Measurements from ENCODE around the gene EPAS1. TPM values are rescaled to one million over a fixed set of nuclear protein-coding genes. Genes with fewer than 3 reads are reported as not detected.

EPAS1 gene
- total and polyA plus RNA-seq, 11 donors, result 93.6 to 790 (median 210) TPM

DNA sequence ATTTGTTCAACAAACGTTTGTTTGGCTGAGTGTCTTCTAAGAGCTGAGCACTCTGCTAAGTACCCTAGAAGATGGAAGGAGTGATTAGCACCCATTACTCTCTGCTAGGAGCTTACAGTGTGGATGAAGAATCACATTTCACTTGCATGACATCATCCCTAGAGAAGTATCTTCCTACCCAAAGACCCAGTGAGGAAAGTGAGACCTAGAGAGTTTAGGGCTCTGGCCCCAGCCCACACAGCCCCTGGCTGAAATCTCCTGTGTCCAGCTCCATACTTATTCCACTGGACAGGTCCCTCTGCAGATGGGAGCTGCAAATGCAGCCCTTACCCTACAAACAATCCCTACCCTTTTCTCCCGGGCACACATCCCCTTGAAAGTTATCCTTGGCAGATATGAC, 26.8 kb upstream of the EPAS1 start:
- ATAC-seq (no peak), DNase-seq (no peak)
- Histone ChIP-seq H3K9me3 (no peaks in the 10 kb centered on the region), H3K4me1 (peaks cover 3 to 85% (median 60%) of the 10 kb centered on the region in 12 donors), H3K4me3 (no peak overlapping the region), H3K27me3 (no peaks in the 10 kb centered on the region), H3K27ac (peak overlapping the region in 11 of 12 donors; percentile 3 to 74 (median 54)), H3K36me3 (no peaks in the 10 kb centered on the region)
- 43 to 62% (median 57%) methylated on average over 2 of the region's 2 CpGs for WGBS, 4 donors
- intact Hi-C loops (cut with DNase I), result loop anchor here in 2 of 10 donors (5.0 to 10.0 kb wide), 3 partner anchors 88 to 186 kb away; no protein-coding TSS in a partner anchor
- TF ChIP-seq POLR2A (IDR thresholded peaks at IDR 0.05), result no peak
- TF ChIP-seq, protein P1, sequence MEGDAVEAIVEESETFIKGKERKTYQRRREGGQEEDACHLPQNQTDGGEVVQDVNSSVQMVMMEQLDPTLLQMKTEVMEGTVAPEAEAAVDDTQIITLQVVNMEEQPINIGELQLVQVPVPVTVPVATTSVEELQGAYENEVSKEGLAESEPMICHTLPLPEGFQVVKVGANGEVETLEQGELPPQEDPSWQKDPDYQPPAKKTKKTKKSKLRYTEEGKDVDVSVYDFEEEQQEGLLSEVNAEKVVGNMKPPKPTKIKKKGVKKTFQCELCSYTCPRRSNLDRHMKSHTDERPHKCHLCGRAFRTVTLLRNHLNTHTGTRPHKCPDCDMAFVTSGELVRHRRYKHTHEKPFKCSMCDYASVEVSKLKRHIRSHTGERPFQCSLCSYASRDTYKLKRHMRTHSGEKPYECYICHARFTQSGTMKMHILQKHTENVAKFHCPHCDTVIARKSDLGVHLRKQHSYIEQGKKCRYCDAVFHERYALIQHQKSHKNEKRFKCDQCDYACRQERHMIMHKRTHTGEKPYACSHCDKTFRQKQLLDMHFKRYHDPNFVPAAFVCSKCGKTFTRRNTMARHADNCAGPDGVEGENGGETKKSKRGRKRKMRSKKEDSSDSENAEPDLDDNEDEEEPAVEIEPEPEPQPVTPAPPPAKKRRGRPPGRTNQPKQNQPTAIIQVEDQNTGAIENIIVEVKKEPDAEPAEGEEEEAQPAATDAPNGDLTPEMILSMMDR (IDR thresholded peaks at IDR 0.05), result no peak

DNA sequence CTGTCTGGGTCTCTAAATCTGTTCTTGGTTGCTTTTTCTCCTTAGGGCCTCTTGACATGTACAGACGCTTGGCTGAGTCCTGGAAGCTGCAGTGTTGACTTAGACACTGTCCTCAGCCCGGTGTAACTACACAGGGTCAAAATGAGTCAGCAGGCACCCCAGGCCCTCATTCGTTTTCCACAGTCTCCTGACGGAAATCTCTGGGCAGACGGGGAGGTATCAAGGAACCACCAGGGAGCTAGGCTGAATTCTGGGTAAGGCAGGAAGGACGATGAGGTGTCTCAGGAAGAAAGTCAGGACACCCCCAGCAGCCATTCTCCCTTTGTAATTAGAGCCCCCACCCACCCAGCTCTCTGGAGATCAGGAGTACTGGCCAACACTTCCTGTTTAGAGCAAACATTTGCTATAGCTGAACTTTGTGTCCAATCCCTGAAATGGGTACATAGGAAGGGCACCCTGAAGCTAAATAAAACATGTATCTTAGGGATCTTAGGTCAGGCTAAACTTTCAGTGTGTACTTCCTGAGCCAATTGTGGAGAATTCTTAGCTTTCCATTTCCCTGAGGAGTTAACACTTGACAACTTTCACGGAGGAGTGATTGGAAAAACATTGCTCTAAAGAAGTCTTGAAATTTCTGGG, 23.9 kb upstream of the EPAS1 start:
- intact Hi-C loops (cut with DNase I), result loop anchor here in 2 of 10 donors (5.0 to 10.0 kb wide), 3 partner anchors 91 to 189 kb away; no protein-coding TSS in a partner anchor
- Histone ChIP-seq H3K4me1 (peaks cover 11 to 91% (median 69%) of the 10 kb centered on the region in 12 donors), H3K36me3 (no peaks in the 10 kb centered on the region), H3K9me3 (no peaks in the 10 kb centered on the region), H3K27me3 (no peaks in the 10 kb centered on the region), H3K4me3 (no peak overlapping the region), H3K27ac (peak overlapping the region; percentile 8 to 82 (median 61))
- DNase-seq (peak in 3 of 5 donors; percentile 32 to 64 (median 45)), ATAC-seq (peak; percentile 13 to 63 (median 42))
- TF ChIP-seq, protein P1 (IDR thresholded peaks at IDR 0.05), result no peak
- no peak for TF ChIP-seq POLR2A (IDR thresholded peaks at IDR 0.05)
- 49 to 68% (median 66%) methylated on average over 7 of the region's 7 CpGs for WGBS, 4 donors

DNA sequence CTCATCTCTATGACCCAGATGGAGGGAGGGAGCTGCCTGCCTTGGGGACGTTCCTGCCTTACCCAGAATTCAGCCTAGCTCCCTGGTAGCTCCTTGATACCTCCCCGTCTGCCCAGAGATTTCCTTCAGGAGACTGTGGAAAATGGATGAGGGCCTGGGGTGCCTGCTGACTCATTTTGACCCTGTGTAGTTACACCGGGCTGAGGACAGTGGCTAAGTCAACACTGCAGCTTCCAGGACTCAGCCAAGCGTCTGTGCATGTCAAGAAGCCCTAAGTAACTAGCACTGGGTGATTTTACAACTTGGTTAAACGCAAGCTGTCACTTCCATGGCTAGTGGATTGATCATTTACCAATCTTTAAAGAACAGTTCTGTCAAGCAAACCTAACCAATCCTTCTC, 23.3 kb upstream of the EPAS1 start:
- Histone ChIP-seq H3K9me3 (no peaks in the 10 kb centered on the region), H3K4me1 (peaks cover 11 to 85% (median 65%) of the 10 kb centered on the region in 12 donors), H3K27me3 (no peaks in the 10 kb centered on the region), H3K27ac (peak overlapping the region; percentile 8 to 82 (median 54)), H3K4me3 (no peak overlapping the region), H3K36me3 (no peaks in the 10 kb centered on the region)
- ATAC-seq (no peak), DNase-seq (no peak)
- intact Hi-C loops (cut with DNase I), result loop anchor here in 2 of 10 donors (5.0 to 10.0 kb wide), 3 partner anchors 92 to 189 kb away; no protein-coding TSS in a partner anchor
- no peak for TF ChIP-seq POLR2A (IDR thresholded peaks at IDR 0.05)
- TF ChIP-seq, protein P1 (IDR thresholded peaks at IDR 0.05), result no peak
- WGBS, 4 donors, result 64 to 73% (median 65%) methylated on average over 5 of the region's 5 CpGs

DNA sequence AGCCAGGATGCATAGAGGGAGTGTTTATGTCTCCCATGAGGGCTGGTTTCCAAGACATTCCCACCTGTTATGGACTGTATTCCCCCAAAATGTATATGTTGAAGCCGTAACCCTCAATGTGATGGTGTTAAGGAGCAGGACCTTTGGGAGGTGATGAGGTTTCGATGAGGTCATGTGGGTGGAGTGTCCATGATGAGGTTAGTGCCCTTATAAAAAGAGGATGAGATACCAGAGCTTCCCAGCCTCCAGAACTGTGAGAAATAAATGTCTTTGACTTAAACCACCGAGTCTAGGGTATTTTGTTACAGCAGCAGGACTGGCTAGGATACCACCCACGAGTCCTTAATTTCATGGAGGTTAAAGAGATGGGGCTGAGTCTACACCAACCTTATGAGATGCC, 22.6 kb upstream of the EPAS1 start:
- WGBS, 4 donors, result 92 to 97% (median 95%) methylated on average over 4 of the region's 4 CpGs
- no peak for ATAC-seq
- no peak for TF ChIP-seq POLR2A (IDR thresholded peaks at IDR 0.05)
- TF ChIP-seq, protein P1 (IDR thresholded peaks at IDR 0.05), result no peak
- Histone ChIP-seq H3K36me3 (no peaks in the 10 kb centered on the region), H3K9me3 (no peaks in the 10 kb centered on the region), H3K27me3 (no peaks in the 10 kb centered on the region), H3K4me3 (no peak overlapping the region), H3K27ac (peak overlapping the region in 8 of 12 donors; percentile 16 to 82 (median 78)), H3K4me1 (peaks cover 11 to 78% (median 59%) of the 10 kb centered on the region in 12 donors)
- no peak for DNase-seq
- intact Hi-C loops (cut with DNase I), result loop anchor here in 2 of 10 donors (5.0 to 10.0 kb wide), 3 partner anchors 92 to 190 kb away; no protein-coding TSS in a partner anchor

All from heart left ventricle (tissue), 16 donors.